Measurements from ENCODE around the gene PDK1.

DNA sequence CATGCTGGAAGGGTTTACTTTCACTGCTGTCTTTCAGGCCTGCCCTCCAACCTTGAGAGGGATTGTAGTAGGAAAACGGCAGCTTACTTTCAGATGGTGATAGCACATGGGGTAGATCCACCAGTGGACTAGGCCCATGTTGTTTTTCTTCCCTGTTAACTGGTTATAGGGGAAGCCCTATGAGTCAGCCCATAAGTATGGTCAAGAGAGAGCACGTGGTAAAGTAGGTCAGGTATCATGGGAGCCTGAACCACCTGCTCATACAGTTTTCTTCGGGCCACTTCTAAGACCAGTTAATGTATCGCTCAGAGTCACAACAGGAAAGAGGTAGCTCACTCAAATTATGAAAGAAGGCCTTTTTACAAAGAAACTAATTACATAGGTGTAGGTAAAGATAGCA, 33.0 kb downstream of the PDK1 start:
- TF ChIP-seq SP1 (IDR thresholded peaks at IDR 0.05) (no peak), BHLHE40 (IDR thresholded peaks at IDR 0.05; ENCODE audit: borderline replicate concordance) (no peak), TARDBP (IDR thresholded peaks at IDR 0.05) (no peak), FOXK2 (IDR thresholded peaks at IDR 0.05) (no peak), SUZ12 (IDR thresholded peaks at IDR 0.05) (no peak), FOXA1 (IDR thresholded peaks at IDR 0.05) (no peak), ZNF384 (IDR thresholded peaks at IDR 0.05) (no peak), ELF4 (IDR thresholded peaks at IDR 0.05) (no peak)
